HG03066 (cell line): ENCODE results near the gene TBPL1.
"Not testable (repeated sequence)": the region's sequence is repeated elsewhere in the genome, so short reads cannot be mapped to it uniquely, and the experiment has no call there.

Source experiments
- ATAC-seq: cut with Tn5 transposase; IDR thresholded peaks from one replicate; pipeline ENCODE4 v1.9.1; 2021; ENCODE audit warnings: low read depth; ENCODE audit not compliant: unreplicated experiment

The TBPL1 gene

GRCh38 chr6:133952815-133953633 lies at the start of gene TBPL1:
TSS of gene TBPL1 (plus strand) at chr6:133953224. CDS start at chr6:133980126, 26,902 bp downstream.
- ATAC-seq, result peak; percentile 81

- ATAC-seq, result no peak
Measured at GRCh38 chr6:133903855-133904254, 49.2 kb upstream of the TBPL1 start.

- ATAC-seq, result no peak
Measured at GRCh38 chr6:133906050-133906449, 47.0 kb upstream of the TBPL1 start.

- ATAC-seq, result peak; percentile 71
Measured at GRCh38 chr6:133916650-133917151, 36.3 kb upstream of the TBPL1 start.

GRCh38 chr6:133917781-133918180 lies 35.2 kb upstream of the TBPL1 start:
- no peak for ATAC-seq

GRCh38 chr6:133918208-133918930 lies 34.7 kb upstream of the TBPL1 start:
- ATAC-seq, result no peak

GRCh38 chr6:133919362-133919761 lies 33.7 kb upstream of the TBPL1 start:
- ATAC-seq, result no peak

GRCh38 chr6:133921249-133921859 lies 31.7 kb upstream of the TBPL1 start:
- ATAC-seq, result peak; percentile 58

- ATAC-seq, result peak; percentile 85
Measured at GRCh38 chr6:133923938-133924593, 29.0 kb upstream of the TBPL1 start.

- not testable (repeated sequence) for ATAC-seq
Measured at GRCh38 chr6:133931221-133931620, 21.8 kb upstream of the TBPL1 start.

- not testable (repeated sequence) for ATAC-seq
Measured at GRCh38 chr6:133936352-133936751, 16.7 kb upstream of the TBPL1 start.

- no peak for ATAC-seq
Measured at GRCh38 chr6:133937909-133938308, 15.1 kb upstream of the TBPL1 start.

GRCh38 chr6:133938533-133938932 lies 14.5 kb upstream of the TBPL1 start:
- no peak for ATAC-seq

GRCh38 chr6:133939778-133940667 lies 13.0 kb upstream of the TBPL1 start:
- ATAC-seq, result no peak

- no peak for ATAC-seq
Measured at GRCh38 chr6:133945158-133945557, 7.9 kb upstream of the TBPL1 start.

GRCh38 chr6:133947302-133947900 lies 5.6 kb upstream of the TBPL1 start:
- no peak for ATAC-seq

GRCh38 chr6:133948472-133948871 lies 4.6 kb upstream of the TBPL1 start:
- ATAC-seq, result no peak

GRCh38 chr6:133951227-133951626 lies 1.8 kb upstream of the TBPL1 start:
- no peak for ATAC-seq
